Astrocyte (in vitro differentiated cells and primary cell): Measurements from ENCODE around the gene CD70. TPM values are rescaled to one million over a fixed set of nuclear protein-coding genes. Genes with fewer than 3 reads are reported as not detected.

Experiments used
- DNase-seq: peaks from one replicate; pipeline ENCODE4 v3.0.0-alpha.2; 2010; ENCODE audit warnings: low read depth
- FAIRE-seq: peaks from 2 replicates; lab custom pipeline; 2011; peaks lifted over from hg19 to GRCh38; lab: Jason Lieb, UNC
- H2AFZ ChIP-seq: 2 replicates; pipeline ENCODE4 v1.6.0; 2012; ENCODE audit warnings: low read depth, low read length, inconsistent platforms
- H3K27ac ChIP-seq: 2 replicates; pipeline ENCODE4 v1.5.1; 2011; ENCODE audit warnings: low read depth, low read length, inconsistent platforms
- H3K27me3 ChIP-seq: 2 replicates; pipeline ENCODE4 v1.6.0; 2011; ENCODE audit warnings: low read length, inconsistent platforms; ENCODE audit not compliant: insufficient read depth
- H3K36me3 ChIP-seq: 2 replicates; pipeline ENCODE4 v1.5.1; 2011; ENCODE audit warnings: low read length, inconsistent platforms; ENCODE audit not compliant: insufficient read depth
- H3K4me1 ChIP-seq: 2 replicates; pipeline ENCODE4 v1.5.1; 2011; ENCODE audit warnings: low read length, inconsistent platforms; ENCODE audit not compliant: insufficient read depth
- H3K4me2 ChIP-seq: 2 replicates; pipeline ENCODE4 v1.6.0; 2012; ENCODE audit warnings: low read length, inconsistent platforms
- H3K4me3 ChIP-seq: 2 replicates; pipeline ENCODE4 v1.5.1; 2011; ENCODE audit warnings: low read depth, mild to moderate bottlenecking, low read length, inconsistent platforms; ENCODE audit not compliant: insufficient read depth
- H3K79me2 ChIP-seq: 2 replicates; pipeline ENCODE4 v1.6.0; 2012; ENCODE audit warnings: mild to moderate bottlenecking, low read length, inconsistent platforms; ENCODE audit not compliant: insufficient read depth
- H3K9ac ChIP-seq: 2 replicates; pipeline ENCODE4 v1.6.0; 2012; ENCODE audit warnings: mild to moderate bottlenecking, low read length, inconsistent platforms
- H3K9me3 ChIP-seq: 2 replicates; pipeline ENCODE4 v1.5.1; 2012; ENCODE audit warnings: low read depth, mild to moderate bottlenecking, low read length, inconsistent platforms; ENCODE audit not compliant: insufficient read depth
- H4K20me1 ChIP-seq: 2 replicates; pipeline ENCODE4 v1.6.0; 2012; ENCODE audit warnings: low read length, inconsistent platforms; ENCODE audit not compliant: insufficient read depth
- H3K27ac Mint-ChIP-seq: one replicate; pipeline ENCODE4 v1.8.0; 2021; ENCODE audit warnings: mild to moderate bottlenecking, mixed read lengths; ENCODE audit not compliant: unreplicated experiment
- H3K27me3 Mint-ChIP-seq: one replicate; pipeline ENCODE4 v1.8.0; 2021; ENCODE audit warnings: low read depth, mixed read lengths; ENCODE audit not compliant: unreplicated experiment
- H3K36me3 Mint-ChIP-seq: one replicate; pipeline ENCODE4 v1.8.0; 2021; ENCODE audit warnings: low read depth, mixed read lengths; ENCODE audit not compliant: unreplicated experiment
- H3K4me1 Mint-ChIP-seq: one replicate; pipeline ENCODE4 v1.8.0; 2021; ENCODE audit warnings: low read depth, mixed read lengths; ENCODE audit not compliant: unreplicated experiment
- H3K4me3 Mint-ChIP-seq: one replicate; pipeline ENCODE4 v1.8.0; 2021; ENCODE audit warnings: mild to moderate bottlenecking, moderate library complexity, mixed read lengths; ENCODE audit not compliant: unreplicated experiment
- H3K9me3 Mint-ChIP-seq: one replicate; pipeline ENCODE4 v1.8.0; 2021; ENCODE audit warnings: mild to moderate bottlenecking, mixed read lengths; ENCODE audit not compliant: unreplicated experiment
- CTCF ChIP-seq: IDR thresholded peaks from 2 replicates; pipeline ENCODE4 v1.5.1; 2011; ENCODE audit warnings: low read depth, mild to moderate bottlenecking, inconsistent platforms, low read length, moderate library complexity; ENCODE audit not compliant: insufficient read depth
- EZH2 ChIP-seq: IDR thresholded peaks from 2 replicates; pipeline ENCODE4 v1.6.1; 2012; ENCODE audit warnings: mild to moderate bottlenecking, low read length, inconsistent platforms; ENCODE audit not compliant: insufficient read depth
- total RNA-seq: library from RNA; stranded (reverse); gene quantifications from 2 replicates; pipeline ENCODE4 v1.2.1, GENCODE V29; 2021

Gene CD70
- total RNA-seq, 1 donor from 2014 or later, result 0.48 TPM

GRCh38 chr19:6579450-6580178 lies 11.3 kb downstream of the CD70 start:
- peaks cover 3% of the 10 kb centered on the region for H3K9me3 Mint-ChIP-seq
- H3K4me1 Mint-ChIP-seq, result no peaks in the 10 kb centered on the region
- no peak for FAIRE-seq
- H3K4me1 ChIP-seq, result no peaks in the 10 kb centered on the region
- no peak for DNase-seq
- no peaks in the 10 kb centered on the region for H4K20me1 ChIP-seq
- no peaks in the 10 kb centered on the region for H3K36me3 Mint-ChIP-seq
- H3K36me3 ChIP-seq, result no peaks in the 10 kb centered on the region
- no peak overlapping the region for H3K27ac Mint-ChIP-seq
- no peak overlapping the region for H3K4me3 ChIP-seq
- H3K9me3 ChIP-seq, result no peaks in the 10 kb centered on the region
- no peak overlapping the region for H3K27ac ChIP-seq
- H3K9ac ChIP-seq, result no peak overlapping the region
- H3K4me2 ChIP-seq, result no peak overlapping the region
- H3K4me3 Mint-ChIP-seq, result no peak overlapping the region
- no peak overlapping the region for H2AFZ ChIP-seq
- no peak for TF ChIP-seq EZH2
- TF ChIP-seq CTCF, result no peak
- H3K27me3 ChIP-seq, result no peaks in the 10 kb centered on the region
- H3K27me3 Mint-ChIP-seq, result no peaks in the 10 kb centered on the region
- H3K79me2 ChIP-seq, result no peaks in the 10 kb centered on the region

GRCh38 chr19:6577476-6578125 lies 13.3 kb downstream of the CD70 start:
- TF ChIP-seq CTCF (no peak), EZH2 (no peak)
- H3K4me1 Mint-ChIP-seq, result no peaks in the 10 kb centered on the region
- no peaks in the 10 kb centered on the region for H3K4me1 ChIP-seq
- H3K36me3 ChIP-seq, result no peaks in the 10 kb centered on the region
- no peak overlapping the region for H3K9ac ChIP-seq
- no peaks in the 10 kb centered on the region for H4K20me1 ChIP-seq
- H3K9me3 ChIP-seq, result no peaks in the 10 kb centered on the region
- FAIRE-seq (no peak), DNase-seq (no peak)
- H3K27me3 Mint-ChIP-seq, result no peaks in the 10 kb centered on the region
- H3K27me3 ChIP-seq, result no peaks in the 10 kb centered on the region
- no peaks in the 10 kb centered on the region for H3K36me3 Mint-ChIP-seq
- no peak overlapping the region for H3K4me2 ChIP-seq
- H3K27ac ChIP-seq, result no peak overlapping the region
- H3K4me3 Mint-ChIP-seq, result no peak overlapping the region
- no peak overlapping the region for H2AFZ ChIP-seq
- no peaks in the 10 kb centered on the region for H3K79me2 ChIP-seq
- H3K4me3 ChIP-seq, result no peak overlapping the region
- no peak overlapping the region for H3K27ac Mint-ChIP-seq
- H3K9me3 Mint-ChIP-seq, result peaks cover 3% of the 10 kb centered on the region
